Esophagus squamous epithelium (tissue), 5 donors: ENCODE data around the gene MPO. TPM values are rescaled to one million over a fixed set of nuclear protein-coding genes. Genes with fewer than 3 reads are reported as not detected.

ENCODE experiments used
- DNase-seq: peaks from one replicate; lab custom pipeline; 2025; lab: John Stamatoyannopoulos, UW
- H3K27ac ChIP-seq, 4 donors: fragments of 200-600 bp; sonication (generic); one replicate each; pipeline ENCODE4 v1.5.1; 2016 to 2019; ENCODE audit warnings: mild to moderate bottlenecking in 1 of 4
- H3K27me3 ChIP-seq, 4 donors: fragments of 200-600 bp; sonication (generic); 1 replicate in 3 of 4; 2 replicates in 1 of 4; pipeline versions ENCODE4 v1.5.1 to v1.6.0; 2017 to 2021; ENCODE audit warnings: antibody characterized with exemption in 1 of 4
- H3K36me3 ChIP-seq, 3 donors: fragments of 200-600 bp; sonication (generic); one replicate each; pipeline ENCODE4 v1.5.1; 2016 to 2019
- H3K4me1 ChIP-seq, 3 donors: fragments of 200-600 bp; sonication (generic); one replicate each; pipeline ENCODE4 v1.5.1; 2017 to 2019
- H3K4me3 ChIP-seq, 4 donors: fragments of 200-600 bp; sonication (generic); 1 replicate in 3 of 4; 2 replicates in 1 of 4; pipeline ENCODE4 v1.5.1; 2016 to 2019; ENCODE audit warnings: mild to moderate bottlenecking in 2 of 4, moderate library complexity in 1 of 4
- H3K9me3 ChIP-seq, 3 donors: fragments of 200-600 bp; sonication (generic); one replicate each; pipeline ENCODE4 v1.5.1; 2016 to 2019
- CTCF ChIP-seq, 6 experiments: fragments of 450-650 bp in 4 of 6; fragments of 200-600 bp in 2 of 6; sonication (generic) in 2 of 6; IDR thresholded peaks; one replicate each; pipeline ENCODE4 v1.5.1; 2016 to 2019; ENCODE audit warnings: antibody characterized with exemption in 6 of 6, mild to moderate bottlenecking in 4 of 6, moderate library complexity in 4 of 6
- POLR2A ChIP-seq, 4 donors: fragments of 450-650 bp; IDR thresholded peaks; one replicate each; pipeline ENCODE4 v1.6.1; 2017; ENCODE audit warnings: antibody characterized with exemption in 4 of 4, mild to moderate bottlenecking in 4 of 4, moderate library complexity in 3 of 4
- WGBS, 2 donors: methylation state at CpG; one replicate each; pipeline ENCODE4 v1.1.5; 2018; 5-methylcytosine and 5-hydroxymethylcytosine counted together
- intact Hi-C: fragments of 100-400 bp; cut with DNase I; formaldehyde crosslinking; loops from one replicate; pipeline ENCODE4 v1.15.0; 2022
- total RNA-seq, 4 donors: library from RNA; depleted of rRNA; stranded (reverse); fragments of >200 nt; gene quantifications; one replicate each; pipeline ENCODE4 v1.1.0, GENCODE V29; 2016
- donor health status: DM: yes; HTN: yes; CAD: no.

The MPO gene
- total RNA-seq, 4 donors from 2014 or later: not detected

GRCh38 chr17:58254803-58255202, 25.9 kb downstream of the MPO start:
- Histone ChIP-seq H3K36me3 (no peaks in the 10 kb centered on the region), H3K9me3 (no peaks in the 10 kb centered on the region), H3K4me1 (peaks cover 0 to 3% (median 1%) of the 10 kb centered on the region in 3 donors), H3K4me3 (no peak overlapping the region), H3K27ac (no peak overlapping the region), H3K27me3 (peaks cover 0 to 79% (median 4%) of the 10 kb centered on the region in 4 donors)
- 18 to 21% methylated on average over 5 to 7 of the region's 8 CpGs for WGBS, 2 donors
- intact Hi-C loops: no loop called here
- TF ChIP-seq CTCF (IDR thresholded peaks at IDR 0.05) (no peak), POLR2A (IDR thresholded peaks at IDR 0.05) (no peak)
- DNase-seq: no peak

DNA sequence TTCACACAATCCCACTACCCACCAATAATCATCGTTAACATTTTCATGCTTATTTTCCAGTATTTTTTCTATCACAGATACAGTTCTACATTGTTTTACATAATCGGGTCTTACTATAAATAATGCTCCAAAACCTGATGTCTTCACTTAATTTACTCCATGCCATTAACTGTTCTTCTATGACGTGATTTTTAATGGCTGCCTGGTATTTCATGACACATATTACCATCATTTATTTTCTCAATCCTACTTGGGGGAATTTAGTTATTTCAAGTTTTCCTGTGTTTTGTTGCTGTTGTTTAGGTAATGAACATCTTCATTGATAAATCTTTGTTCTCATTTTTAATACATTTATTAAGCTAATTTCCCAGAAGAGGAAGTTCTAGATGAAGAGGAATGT, 27.7 kb downstream of the MPO start:
- H3K27ac ChIP-seq: no peak overlapping the region
- peaks cover 8 to 14% (median 9%) of the 10 kb centered on the region in 3 donors for H3K4me1 ChIP-seq
- H3K27me3 ChIP-seq: peaks cover 0 to 82% (median 2%) of the 10 kb centered on the region in 4 donors
- H3K36me3 ChIP-seq: no peaks in the 10 kb centered on the region
- H3K9me3 ChIP-seq: no peaks in the 10 kb centered on the region
- WGBS, 2 donors: 70 to 71% methylated on average over 3 of the region's 3 CpGs
- no peak overlapping the region for H3K4me3 ChIP-seq
- intact Hi-C loops: no loop called here
- no peak for DNase-seq
- no peak for TF ChIP-seq CTCF (IDR thresholded peaks at IDR 0.05)
- no peak for TF ChIP-seq POLR2A (IDR thresholded peaks at IDR 0.05)

DNA sequence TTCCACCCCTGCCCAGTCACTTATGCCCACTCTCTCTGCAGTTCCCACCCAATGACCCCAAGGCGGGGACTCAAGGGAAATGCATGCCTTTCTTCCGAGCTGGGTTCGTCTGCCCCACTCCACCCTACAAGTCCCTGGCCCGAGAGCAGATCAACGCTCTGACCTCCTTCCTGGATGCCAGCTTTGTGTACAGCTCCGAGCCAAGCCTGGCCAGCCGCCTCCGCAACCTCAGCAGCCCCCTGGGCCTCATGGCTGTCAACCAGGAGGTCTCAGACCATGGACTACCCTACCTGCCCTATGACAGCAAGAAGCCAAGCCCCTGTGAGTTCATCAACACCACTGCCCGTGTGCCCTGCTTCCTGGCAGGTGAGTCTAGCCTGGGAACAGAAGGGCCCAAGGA, 28.6 kb downstream of the MPO start:
- intact Hi-C loops: no loop called here
- H3K27ac ChIP-seq: no peak overlapping the region
- H3K4me3 ChIP-seq: no peak overlapping the region
- no peak for DNase-seq
- H3K4me1 ChIP-seq: peaks cover 8 to 14% (median 9%) of the 10 kb centered on the region in 3 donors
- H3K27me3 ChIP-seq: peaks cover 0 to 80% (median 2%) of the 10 kb centered on the region in 4 donors
- H3K9me3 ChIP-seq: no peaks in the 10 kb centered on the region
- H3K36me3 ChIP-seq: no peaks in the 10 kb centered on the region
- TF ChIP-seq CTCF (IDR thresholded peaks at IDR 0.05) (no peak), POLR2A (IDR thresholded peaks at IDR 0.05) (no peak)
- 69% methylated on average over 2 of the region's 9 CpGs; no CpG with 5 or more reads in 1 of the 2 donors for WGBS, 2 donors

GRCh38 chr17:58250344-58251011, 30.3 kb downstream of the MPO start:
- Histone ChIP-seq H3K27ac (no peak overlapping the region), H3K9me3 (no peaks in the 10 kb centered on the region), H3K36me3 (no peaks in the 10 kb centered on the region), H3K4me3 (no peak overlapping the region), H3K27me3 (peaks cover 0 to 82% (median 2%) of the 10 kb centered on the region in 4 donors), H3K4me1 (peaks cover 8 to 14% (median 9%) of the 10 kb centered on the region in 3 donors)
- intact Hi-C loops: no loop called here
- no peak for TF ChIP-seq CTCF (IDR thresholded peaks at IDR 0.05)
- TF ChIP-seq POLR2A (IDR thresholded peaks at IDR 0.05): no peak
- 83 to 90% methylated on average over 7 to 11 of the region's 12 CpGs for WGBS, 2 donors
- DNase-seq: no peak

GRCh38 chr17:58249270-58250133, 31.2 kb downstream of the MPO start:
- H3K27ac ChIP-seq: no peak overlapping the region
- H3K4me3 ChIP-seq: peak overlapping the region; percentile 25 to 68 (median 44)
- peaks cover 8 to 14% (median 9%) of the 10 kb centered on the region in 3 donors for H3K4me1 ChIP-seq
- no peaks in the 10 kb centered on the region for H3K36me3 ChIP-seq
- TF ChIP-seq CTCF (IDR thresholded peaks at IDR 0.05) (peak; percentile 76 to 91 (median 84)), POLR2A (IDR thresholded peaks at IDR 0.05) (no peak)
- H3K27me3 ChIP-seq: peaks cover 0 to 82% (median 2%) of the 10 kb centered on the region in 4 donors
- intact Hi-C loops: no loop called here
- H3K9me3 ChIP-seq: no peaks in the 10 kb centered on the region
- 9 to 31% methylated on average over 2 to 31 of the region's 57 CpGs for WGBS, 2 donors
- DNase-seq: no peak
